GM19023 (cell line): ENCODE data around the gene HOXC5.

ENCODE experiments used
- ATAC-seq: cut with Tn5 transposase; IDR thresholded peaks from one replicate; pipeline ENCODE4 v1.9.1; 2021; ENCODE audit warnings: mild to moderate bottlenecking, moderate library complexity; ENCODE audit not compliant: unreplicated experiment

HOXC5 gene

GRCh38 chr12:54019091-54019811 is 13.6 kb upstream of the HOXC5 start:
- ATAC-seq: no peak

DNA sequence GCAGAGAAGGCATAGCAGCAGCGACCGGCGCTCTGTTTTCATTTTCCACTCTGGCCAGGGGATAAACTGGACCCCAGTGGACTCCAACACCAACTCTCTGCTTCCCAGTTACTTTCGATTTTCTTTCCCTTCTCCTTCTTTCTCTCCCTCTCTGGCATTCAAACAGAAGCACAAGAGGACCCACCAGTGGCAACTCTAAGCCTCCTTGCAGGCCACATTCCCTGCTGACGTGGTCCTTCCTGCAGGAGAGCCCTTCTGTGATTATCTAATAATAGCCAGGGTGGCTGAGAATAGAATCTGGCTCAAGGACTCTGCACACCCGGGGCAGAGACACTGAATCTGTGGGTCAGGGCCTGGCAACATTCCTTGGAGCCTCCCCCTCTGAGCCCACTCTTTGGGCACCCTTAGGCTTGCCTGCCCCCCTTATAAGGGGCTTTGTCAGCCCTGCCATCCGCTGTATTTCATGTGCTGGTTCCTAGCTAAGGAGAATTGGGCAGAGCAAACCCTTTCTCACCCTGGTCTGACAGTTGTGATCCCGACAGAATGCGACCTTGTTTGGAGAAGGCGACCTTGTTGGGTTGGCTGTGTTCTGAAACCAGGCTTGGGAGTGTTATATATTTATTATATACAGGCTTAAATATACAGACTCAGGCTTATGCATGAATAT is 12.8 kb upstream of the HOXC5 start:
- no peak for ATAC-seq

GRCh38 chr12:54020591-54021405 is 12.1 kb upstream of the HOXC5 start:
- ATAC-seq: no peak

GRCh38 chr12:54021432-54022013 is 11.3 kb upstream of the HOXC5 start:
- ATAC-seq: no peak

DNA sequence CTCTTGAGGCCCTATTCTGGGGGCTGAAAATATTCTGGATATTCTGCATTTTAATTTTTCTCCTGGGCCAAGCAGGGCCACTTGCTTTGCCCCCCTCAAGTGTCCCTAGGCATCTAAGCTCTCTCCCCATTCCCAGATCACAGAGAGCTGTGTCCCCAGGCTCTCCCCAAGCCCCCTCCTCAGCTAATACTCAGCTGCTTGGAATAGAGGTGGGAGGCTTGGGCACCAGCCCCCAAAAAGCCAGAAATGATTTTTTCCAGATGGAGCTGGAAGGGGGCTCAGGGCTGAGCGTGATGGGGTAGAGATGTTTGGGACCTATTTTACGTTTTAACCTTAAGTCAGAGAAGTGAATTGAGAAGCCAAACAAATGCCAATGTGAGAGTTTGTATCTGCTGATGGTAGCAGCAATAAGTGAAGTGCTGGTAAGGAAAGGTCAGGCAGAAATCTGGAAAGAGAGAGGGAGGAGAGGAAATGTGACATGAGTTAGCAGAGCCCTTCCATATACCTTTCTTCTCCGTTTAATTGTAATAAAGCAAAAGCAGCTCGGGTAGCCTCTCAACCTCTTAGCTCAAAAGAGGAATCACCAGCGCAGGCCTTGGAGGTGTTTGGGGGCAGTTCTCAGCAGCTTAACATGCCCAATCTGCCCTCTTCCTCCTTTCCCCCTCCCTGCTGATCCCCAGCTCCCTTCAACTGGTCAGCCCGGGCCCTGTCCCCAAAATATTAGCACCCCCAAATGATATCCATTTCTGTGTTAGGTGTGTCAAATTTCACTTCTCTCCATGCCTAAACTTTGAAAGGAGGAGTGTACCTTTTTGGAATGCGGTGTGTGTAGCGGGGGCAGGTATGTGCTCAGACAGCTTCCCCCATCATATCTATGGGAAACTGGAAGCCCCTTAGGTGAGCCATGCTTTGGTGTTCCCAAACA is 9.6 kb upstream of the HOXC5 start:
- no peak for ATAC-seq

DNA sequence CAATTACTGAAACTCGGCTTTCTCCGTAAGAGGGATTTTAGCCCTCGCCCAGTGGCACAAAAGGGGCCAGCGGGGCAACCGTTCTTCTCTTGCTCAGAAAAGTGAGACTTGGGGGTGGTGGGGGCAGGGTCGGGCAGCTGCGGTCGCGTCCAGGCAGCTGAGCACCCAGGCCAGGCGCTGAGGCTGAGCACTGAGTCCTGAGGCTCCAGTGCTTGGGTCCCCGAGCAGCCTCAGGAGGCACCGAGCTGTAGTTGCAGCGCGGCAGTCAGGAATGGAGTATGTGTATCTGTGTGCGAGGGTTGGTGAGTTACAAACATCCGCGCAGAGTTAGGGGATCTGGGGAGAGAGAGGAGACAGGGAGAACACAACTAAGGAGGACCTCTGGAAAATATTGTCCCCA is 8.7 kb upstream of the HOXC5 start:
- no peak for ATAC-seq

DNA sequence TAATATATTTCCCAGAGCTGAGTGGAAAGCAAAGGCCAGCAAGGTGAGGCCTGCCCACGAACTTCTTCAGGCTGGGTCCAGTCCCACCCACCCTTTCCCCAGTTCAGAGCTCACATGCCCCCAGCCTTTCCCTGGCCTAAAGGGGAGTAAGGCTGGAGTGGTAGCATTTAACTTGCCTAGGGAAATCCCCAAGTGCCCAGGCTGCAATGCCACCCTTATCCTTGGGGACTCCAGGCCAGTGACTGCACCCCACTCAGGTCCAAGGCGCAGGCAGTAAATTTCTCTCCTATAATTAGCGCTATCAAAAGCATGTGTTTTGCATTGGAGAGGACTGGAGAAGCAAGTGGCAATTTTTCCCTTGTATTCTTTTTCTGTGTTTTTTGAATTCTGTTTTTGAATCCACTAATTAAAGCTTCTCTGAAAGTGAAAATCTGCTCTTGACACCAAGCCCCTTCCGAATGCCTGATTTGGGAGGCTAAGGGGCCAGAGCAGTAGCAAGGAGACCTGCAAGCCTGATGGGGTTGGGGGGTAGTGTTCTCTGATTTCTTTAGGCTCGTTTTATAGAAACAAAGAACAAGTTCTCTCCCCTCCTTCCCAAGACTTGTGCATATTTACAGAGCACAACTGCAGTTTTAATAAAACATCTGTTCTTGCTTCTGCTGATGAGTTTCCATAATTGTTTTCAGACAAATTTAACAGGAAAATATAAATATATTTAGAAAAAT is 8.1 kb upstream of the HOXC5 start:
- ATAC-seq: no peak

GRCh38 chr12:54025499-54026405 is 7.1 kb upstream of the HOXC5 start:
- ATAC-seq: no peak

DNA sequence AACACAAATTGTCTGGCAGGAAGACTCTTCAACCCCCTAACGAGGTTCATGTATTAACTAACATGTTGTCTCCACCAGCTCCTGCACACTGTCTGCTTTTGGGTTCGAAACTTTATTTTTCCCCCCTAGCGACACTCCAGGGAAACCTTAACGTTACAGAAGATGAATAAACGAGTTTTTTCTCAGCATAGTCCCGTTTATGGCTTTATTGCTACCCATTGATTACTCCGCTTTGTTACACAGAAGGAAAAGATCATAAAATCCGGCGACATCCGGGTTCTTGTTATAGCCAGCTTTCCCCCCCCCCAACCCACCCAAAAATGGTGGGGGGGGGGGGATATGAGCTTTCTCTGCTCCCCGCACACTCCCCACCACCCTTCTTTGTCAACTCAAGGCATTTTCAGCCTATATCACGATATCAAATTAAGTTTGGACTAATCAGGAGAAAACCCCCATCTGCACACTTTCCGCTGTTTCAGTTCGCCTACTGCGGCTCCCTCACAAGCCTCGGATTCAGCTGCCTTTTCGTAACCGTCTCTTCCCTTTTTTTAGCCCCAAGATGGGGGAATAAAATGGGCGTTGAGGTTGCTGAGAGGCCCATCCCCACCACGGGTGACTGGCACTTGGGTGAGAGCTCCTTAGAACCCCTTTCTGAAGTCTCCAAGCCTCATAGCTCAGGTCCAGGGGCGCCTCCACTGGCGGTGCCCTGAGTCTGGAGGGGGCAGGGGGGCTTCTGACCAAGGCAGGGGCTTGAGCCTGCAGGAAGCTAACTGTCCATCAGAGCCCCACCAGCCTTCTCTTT is 6.0 kb upstream of the HOXC5 start:
- ATAC-seq: no peak

GRCh38 chr12:54027442-54027786 is 5.4 kb upstream of the HOXC5 start:
- ATAC-seq: no peak

DNA sequence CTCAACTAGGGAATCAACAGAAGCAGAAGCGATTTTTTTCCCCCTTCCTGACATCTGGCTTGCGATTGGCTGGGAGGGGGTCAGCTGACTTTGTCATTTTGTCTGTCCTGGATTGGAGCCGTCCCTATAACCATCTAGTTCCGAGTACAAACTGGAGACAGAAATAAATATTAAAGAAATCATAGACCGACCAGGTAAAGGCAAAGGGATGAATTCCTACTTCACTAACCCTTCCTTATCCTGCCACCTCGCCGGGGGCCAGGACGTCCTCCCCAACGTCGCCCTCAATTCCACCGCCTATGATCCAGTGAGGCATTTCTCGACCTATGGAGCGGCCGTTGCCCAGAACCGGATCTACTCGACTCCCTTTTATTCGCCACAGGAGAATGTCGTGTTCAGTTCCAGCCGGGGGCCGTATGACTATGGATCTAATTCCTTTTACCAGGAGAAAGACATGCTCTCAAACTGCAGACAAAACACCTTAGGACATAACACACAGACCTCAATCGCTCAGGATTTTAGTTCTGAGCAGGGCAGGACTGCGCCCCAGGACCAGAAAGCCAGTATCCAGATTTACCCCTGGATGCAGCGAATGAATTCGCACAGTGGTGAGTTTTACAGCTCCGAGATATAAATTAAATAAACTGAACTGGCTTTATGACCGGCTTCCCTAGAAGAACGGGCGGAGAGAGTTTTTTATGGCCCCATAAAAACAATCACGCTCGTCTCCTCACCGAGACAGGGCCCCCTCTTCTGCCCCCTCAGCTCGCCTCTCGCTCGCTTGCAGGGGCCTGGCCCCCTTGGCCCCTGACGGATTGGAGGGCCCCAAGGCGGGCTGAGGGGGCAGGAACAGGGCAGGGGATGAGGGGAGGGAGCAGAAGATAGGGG is 4.3 kb upstream of the HOXC5 start, which contains the start of gene HOXC6:
Gene HOXC6, plus strand, starts transcription at position 127 of the 888 bp plus-strand sequence. Its CDS starts 82 bp downstream, at position 209.
- no peak for ATAC-seq

- no peak for ATAC-seq
Measured at GRCh38 chr12:54029529-54030441, 3.1 kb upstream of the HOXC5 start.

DNA sequence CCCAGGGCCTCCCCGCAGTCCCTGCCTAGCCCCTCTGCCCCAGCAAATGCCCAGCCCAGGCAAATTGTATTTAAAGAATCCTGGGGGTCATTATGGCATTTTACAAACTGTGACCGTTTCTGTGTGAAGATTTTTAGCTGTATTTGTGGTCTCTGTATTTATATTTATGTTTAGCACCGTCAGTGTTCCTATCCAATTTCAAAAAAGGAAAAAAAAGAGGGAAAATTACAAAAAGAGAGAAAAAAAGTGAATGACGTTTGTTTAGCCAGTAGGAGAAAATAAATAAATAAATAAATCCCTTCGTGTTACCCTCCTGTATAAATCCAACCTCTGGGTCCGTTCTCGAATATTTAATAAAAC is 2.4 kb upstream of the HOXC5 start:
- no peak for ATAC-seq

DNA sequence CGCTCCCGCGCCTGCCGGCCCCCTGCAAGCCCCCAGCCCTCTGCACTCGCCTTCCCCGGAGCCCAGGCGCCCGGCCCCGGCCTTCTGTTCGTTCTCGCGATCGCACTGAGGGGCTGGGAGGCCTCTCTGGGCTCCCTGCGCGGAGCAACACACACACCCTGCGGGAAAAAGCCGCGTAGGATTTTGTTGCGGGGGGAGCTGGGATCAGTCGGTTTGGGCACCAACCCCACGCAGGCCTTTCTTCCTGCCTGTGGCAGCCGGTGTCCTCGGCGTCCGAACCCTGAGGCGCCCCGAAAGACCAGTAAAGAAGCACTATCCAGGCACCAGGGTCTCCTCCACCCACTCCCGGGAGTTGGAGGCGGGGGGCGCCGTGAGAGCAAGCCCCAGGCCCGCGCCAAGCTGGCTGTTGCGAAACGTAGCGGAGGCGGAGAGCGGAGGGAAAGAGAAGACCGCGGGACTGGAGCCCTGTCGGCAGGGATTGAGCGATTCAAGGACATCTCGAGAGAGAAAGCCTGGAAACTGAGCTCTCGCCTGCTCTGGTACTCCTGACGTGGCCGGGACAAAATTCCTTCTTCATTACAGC is 1.9 kb upstream of the HOXC5 start:
- ATAC-seq: no peak

DNA sequence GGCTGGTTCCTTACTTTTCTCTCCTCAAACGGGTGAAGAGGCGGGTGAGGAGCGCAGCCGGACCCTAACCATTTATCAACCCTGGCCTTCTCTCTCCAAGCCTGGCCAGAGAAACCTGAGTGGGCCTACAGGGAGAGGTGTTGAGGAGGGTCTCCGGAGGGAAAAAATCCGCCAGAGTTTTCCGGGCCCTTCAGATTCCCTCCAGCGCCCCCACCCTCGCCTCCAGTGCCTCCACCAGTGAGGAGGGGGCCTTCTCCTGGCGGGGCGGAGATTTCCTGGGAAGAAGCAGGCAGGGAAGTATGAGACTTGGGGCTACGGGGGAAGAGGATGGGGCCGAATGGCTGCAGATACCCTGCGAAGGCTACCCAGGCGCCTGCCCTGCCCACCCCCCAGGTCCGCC is 1.4 kb upstream of the HOXC5 start:
- ATAC-seq: no peak
